Measurements from ENCODE around the gene PET100.

DNA sequence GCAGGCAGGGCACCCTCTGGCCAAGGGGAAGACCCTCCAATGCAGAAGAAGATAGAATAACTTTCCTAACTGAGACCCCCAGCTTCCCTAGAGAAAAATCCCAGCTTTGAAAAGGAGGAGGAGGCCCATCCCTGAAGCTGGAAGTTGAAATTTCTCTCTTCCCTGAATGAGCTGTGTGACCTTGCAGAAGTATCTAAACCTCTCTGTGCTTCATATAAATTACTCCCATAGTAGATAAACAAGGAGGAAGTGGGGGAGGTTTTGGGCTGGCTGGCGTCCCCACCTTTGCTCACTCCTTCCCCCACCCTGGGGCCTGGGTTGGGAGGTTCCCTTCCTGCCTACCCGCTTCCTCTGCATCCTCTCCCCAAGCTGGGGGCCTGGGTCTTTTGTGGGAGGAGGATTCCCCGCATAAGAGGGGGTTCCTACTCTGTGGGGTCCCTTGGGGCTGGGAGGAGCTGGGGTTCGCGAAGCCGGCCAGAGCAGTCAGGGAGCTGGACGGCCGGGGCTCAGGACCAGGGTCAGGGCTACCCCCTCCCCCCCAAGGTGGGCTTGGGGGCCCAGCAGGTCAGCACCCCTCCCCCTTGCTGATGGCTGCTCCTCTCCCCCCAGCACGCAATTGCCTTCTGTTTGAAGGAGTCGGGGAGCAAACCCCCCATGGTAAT, 22.2 kb upstream of the PET100 start:
- TF ChIP-seq NFIC (IDR thresholded peaks at IDR 0.05) (no peak), YY1 (IDR thresholded peaks at IDR 0.05; ENCODE audit: low read depth) (no peak), RAD21 (IDR thresholded peaks at IDR 0.05; ENCODE audit: low read depth) (no peak), TEAD4 (IDR thresholded peaks at IDR 0.05) (no peak), TAF1 (IDR thresholded peaks at IDR 0.05; ENCODE audit: low read depth) (no peak), ZBTB7A (IDR thresholded peaks at IDR 0.05; ENCODE audit: low read depth) (no peak), EP300 (IDR thresholded peaks at IDR 0.05; ENCODE audit: borderline replicate concordance) (no peak), EGR1 (IDR thresholded peaks at IDR 0.05) (no peak), CEBPB (IDR thresholded peaks at IDR 0.05) (no peak), CREB1 (IDR thresholded peaks at IDR 0.05; ENCODE audit: low read depth) (no peak), FOXM1 (IDR thresholded peaks at IDR 0.05; ENCODE audit: borderline replicate concordance, low read depth) (no peak)
- TF ChIP-seq, protein P1, sequence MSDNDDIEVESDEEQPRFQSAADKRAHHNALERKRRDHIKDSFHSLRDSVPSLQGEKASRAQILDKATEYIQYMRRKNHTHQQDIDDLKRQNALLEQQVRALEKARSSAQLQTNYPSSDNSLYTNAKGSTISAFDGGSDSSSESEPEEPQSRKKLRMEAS (IDR thresholded peaks at IDR 0.05): no peak
- TF ChIP-seq, protein P2, sequence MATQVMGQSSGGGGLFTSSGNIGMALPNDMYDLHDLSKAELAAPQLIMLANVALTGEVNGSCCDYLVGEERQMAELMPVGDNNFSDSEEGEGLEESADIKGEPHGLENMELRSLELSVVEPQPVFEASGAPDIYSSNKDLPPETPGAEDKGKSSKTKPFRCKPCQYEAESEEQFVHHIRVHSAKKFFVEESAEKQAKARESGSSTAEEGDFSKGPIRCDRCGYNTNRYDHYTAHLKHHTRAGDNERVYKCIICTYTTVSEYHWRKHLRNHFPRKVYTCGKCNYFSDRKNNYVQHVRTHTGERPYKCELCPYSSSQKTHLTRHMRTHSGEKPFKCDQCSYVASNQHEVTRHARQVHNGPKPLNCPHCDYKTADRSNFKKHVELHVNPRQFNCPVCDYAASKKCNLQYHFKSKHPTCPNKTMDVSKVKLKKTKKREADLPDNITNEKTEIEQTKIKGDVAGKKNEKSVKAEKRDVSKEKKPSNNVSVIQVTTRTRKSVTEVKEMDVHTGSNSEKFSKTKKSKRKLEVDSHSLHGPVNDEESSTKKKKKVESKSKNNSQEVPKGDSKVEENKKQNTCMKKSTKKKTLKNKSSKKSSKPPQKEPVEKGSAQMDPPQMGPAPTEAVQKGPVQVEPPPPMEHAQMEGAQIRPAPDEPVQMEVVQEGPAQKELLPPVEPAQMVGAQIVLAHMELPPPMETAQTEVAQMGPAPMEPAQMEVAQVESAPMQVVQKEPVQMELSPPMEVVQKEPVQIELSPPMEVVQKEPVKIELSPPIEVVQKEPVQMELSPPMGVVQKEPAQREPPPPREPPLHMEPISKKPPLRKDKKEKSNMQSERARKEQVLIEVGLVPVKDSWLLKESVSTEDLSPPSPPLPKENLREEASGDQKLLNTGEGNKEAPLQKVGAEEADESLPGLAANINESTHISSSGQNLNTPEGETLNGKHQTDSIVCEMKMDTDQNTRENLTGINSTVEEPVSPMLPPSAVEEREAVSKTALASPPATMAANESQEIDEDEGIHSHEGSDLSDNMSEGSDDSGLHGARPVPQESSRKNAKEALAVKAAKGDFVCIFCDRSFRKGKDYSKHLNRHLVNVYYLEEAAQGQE (IDR thresholded peaks at IDR 0.05; ENCODE audit: low read depth): no peak
- TF ChIP-seq, protein P3, sequence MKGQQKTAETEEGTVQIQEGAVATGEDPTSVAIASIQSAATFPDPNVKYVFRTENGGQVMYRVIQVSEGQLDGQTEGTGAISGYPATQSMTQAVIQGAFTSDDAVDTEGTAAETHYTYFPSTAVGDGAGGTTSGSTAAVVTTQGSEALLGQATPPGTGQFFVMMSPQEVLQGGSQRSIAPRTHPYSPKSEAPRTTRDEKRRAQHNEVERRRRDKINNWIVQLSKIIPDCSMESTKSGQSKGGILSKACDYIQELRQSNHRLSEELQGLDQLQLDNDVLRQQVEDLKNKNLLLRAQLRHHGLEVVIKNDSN (IDR thresholded peaks at IDR 0.05): no peak
